Panc1 (cell line): ENCODE measurements around the gene PEDS1. TPM values are rescaled to one million over a fixed set of nuclear protein-coding genes. Genes with fewer than 3 reads are reported as not detected.

ENCODE experiments used
- ATAC-seq: fragments of 200-7000 bp; cut with Tn5 transposase; 2 replicates; pipeline ENCODE4 v1.9.1; 2020; ENCODE audit warnings: mild to moderate bottlenecking, moderate library complexity
- BruUV-seq: library from RNA; stranded (reverse); fragments of 400-500 nt; replicated peaks from 2 replicates; lab custom pipeline; 2021; lab: Mats Ljungman, UMichigan
- CTCF ChIA-PET: fragments of 300-600 bp; sonication (Branson Sonifier 250); formaldehyde crosslinking; loops from one replicate; lab custom pipeline; 2022; ENCODE audit warnings: antibody characterized with exemption; lab: Charles Lee
- POLR2A ChIA-PET: fragments of 300-600 bp; sonication (Branson Sonifier 250); formaldehyde crosslinking; loops from one replicate; lab custom pipeline; 2022; ENCODE audit warnings: antibody characterized with exemption; lab: Charles Lee
- DNase-seq: peaks from one replicate; pipeline ENCODE4 v3.0.0-alpha.2; 2010; ENCODE audit warnings: low read depth, low spot score
- H3K27ac ChIP-seq: 2 replicates; pipeline ENCODE4 v1.5.1; 2011; ENCODE audit warnings: mild to moderate bottlenecking, low read length, inconsistent platforms
- H3K27me3 ChIP-seq: fragments of 200-500 bp; sonication (Bioruptor generic); 2 replicates; pipeline ENCODE4 v1.6.0; 2014; ENCODE audit warnings: low read length, inconsistent platforms; ENCODE audit not compliant: control insufficient read depth, insufficient read depth
- H3K36me3 ChIP-seq: fragments of 200-500 bp; sonication (Bioruptor generic); 2 replicates; pipeline ENCODE4 v1.5.1; 2014; ENCODE audit warnings: inconsistent platforms, mild to moderate bottlenecking, low read length, moderate library complexity; ENCODE audit not compliant: control insufficient read depth, insufficient read depth
- H3K4me1 ChIP-seq: 2 replicates; pipeline ENCODE4 v1.5.1; 2011; ENCODE audit warnings: inconsistent platforms, mild to moderate bottlenecking, low read length, moderate library complexity; ENCODE audit not compliant: control insufficient read depth, insufficient read depth
- H3K4me3 ChIP-seq, 2 experiments: 2 replicates each; pipeline ENCODE4 v1.5.1; 2011 to 2012; ENCODE audit warnings: low read depth in 2 of 2, low read length in 2 of 2, mild to moderate bottlenecking in 2 of 2, inconsistent platforms in 1 of 2, moderate library complexity in 1 of 2
- H3K9me3 ChIP-seq: fragments of 200-500 bp; sonication (Bioruptor generic); 2 replicates; pipeline ENCODE4 v1.5.1; 2014; ENCODE audit warnings: low read depth, mild to moderate bottlenecking, inconsistent platforms, low read length, moderate library complexity; ENCODE audit not compliant: control insufficient read depth, insufficient read depth
- POLR2AphosphoS5 ChIP-seq: IDR thresholded peaks from 2 replicates; pipeline ENCODE4 v1.6.1; 2012; ENCODE audit warnings: mild to moderate bottlenecking, low read depth, low read length, moderate library complexity
- SIN3A ChIP-seq: IDR thresholded peaks from 2 replicates; pipeline ENCODE4 v1.6.1; 2012; ENCODE audit warnings: low read depth, mild to moderate bottlenecking, low read length, moderate library complexity, borderline replicate concordance; ENCODE audit not compliant: insufficient read depth
- TCF7L2 ChIP-seq: IDR thresholded peaks from 2 replicates; pipeline ENCODE4 v1.6.1; 2011; ENCODE audit warnings: mild to moderate bottlenecking, low read depth, low read length, inconsistent platforms
- in situ Hi-C: cut with HindIII; loops from 2 replicates; pipeline ENCODE4 v1.10.0; 2016; ENCODE audit warnings: low sequenced_read_pairs, low pct_unique_long_range_greater_than_20kb
- intact Hi-C: fragments of 100-400 bp; cut with micrococcal nuclease; formaldehyde crosslinking; loops from one replicate; pipeline ENCODE4 v1.10.0; 2022; ENCODE audit not compliant: unreplicated experiment
- total RNA-seq: library from RNA; stranded (reverse); gene quantifications from one replicate; pipeline ENCODE4 v1.2.1, GENCODE V29; 2021; ENCODE audit not compliant: unreplicated experiment
- TF ChIP-seq, protein P1 (sequence below): fragments of 450-650 bp; IDR thresholded peaks from 2 replicates; pipeline ENCODE4 v1.5.1; 2017; ENCODE audit warnings: mild to moderate bottlenecking
- TF ChIP-seq, protein P2 (sequence below), 2 experiments: IDR thresholded peaks; 2 replicates each; pipeline ENCODE4 v1.6.1; 2011 to 2012; ENCODE audit warnings: low read depth in 2 of 2, control low read depth in 1 of 2, low read length in 1 of 2, mild to moderate bottlenecking in 1 of 2, moderate library complexity in 1 of 2; ENCODE audit not compliant: insufficient read depth in 1 of 2

Gene PEDS1
- total RNA-seq, 1 experiment from 2014 or later: 88.9 TPM

DNA sequence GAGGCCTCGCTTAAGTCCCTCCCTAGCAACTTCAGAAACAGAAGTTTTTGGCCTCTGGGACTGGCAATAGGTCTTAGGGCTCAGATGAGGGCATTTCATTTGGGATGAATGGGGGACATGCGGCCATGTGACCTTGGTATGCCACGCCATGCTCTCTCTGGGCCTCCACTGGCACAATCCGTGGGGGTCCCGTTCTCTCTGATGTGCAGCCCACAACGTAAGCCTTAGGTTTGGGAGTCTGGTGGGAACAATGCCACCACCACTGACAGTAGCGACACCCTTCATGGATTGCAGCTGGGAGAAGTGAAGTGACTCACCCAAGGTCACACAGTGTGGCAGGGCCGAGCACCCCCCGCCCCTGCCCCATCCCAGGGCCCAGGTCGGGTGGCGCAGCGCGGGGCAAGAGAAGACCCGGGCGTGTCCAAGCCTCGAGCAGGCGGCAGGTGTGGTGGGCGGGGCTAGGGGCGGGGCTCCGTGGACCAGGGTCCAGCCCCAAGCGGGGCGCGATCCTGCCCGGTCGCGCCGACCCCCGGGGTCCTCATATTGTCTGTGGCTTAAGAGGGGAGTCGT, 36.2 kb upstream of the PEDS1 start:
- H3K4me3 ChIP-seq: peak overlapping the region; percentile 62 to 97
- peak overlapping the region; percentile 48; the same call in 1 of the 2 replicates for H3K27ac ChIP-seq
- DNase-seq (no peak), ATAC-seq (no peak)
- peaks cover 2% of the 10 kb centered on the region; the same call in 1 of the 2 replicates for H3K36me3 ChIP-seq
- H3K9me3 ChIP-seq: no peaks in the 10 kb centered on the region
- H3K27me3 ChIP-seq: no peaks in the 10 kb centered on the region
- in situ Hi-C loops (no loop called here), intact Hi-C loops (loop anchor here (1.0 to 5.0 kb wide), 3 partner anchors 193 to 393 kb away; no protein-coding TSS in a partner anchor)
- H3K4me1 ChIP-seq: peaks cover 35% of the 10 kb centered on the region
- ChIA-PET CTCF (no interaction called here), POLR2A (interaction anchor here (0.6 kb wide), 1 partner anchor 673 kb away, joined by 3 read pairs; no protein-coding TSS in a partner anchor)
- TF ChIP-seq, protein P1, sequence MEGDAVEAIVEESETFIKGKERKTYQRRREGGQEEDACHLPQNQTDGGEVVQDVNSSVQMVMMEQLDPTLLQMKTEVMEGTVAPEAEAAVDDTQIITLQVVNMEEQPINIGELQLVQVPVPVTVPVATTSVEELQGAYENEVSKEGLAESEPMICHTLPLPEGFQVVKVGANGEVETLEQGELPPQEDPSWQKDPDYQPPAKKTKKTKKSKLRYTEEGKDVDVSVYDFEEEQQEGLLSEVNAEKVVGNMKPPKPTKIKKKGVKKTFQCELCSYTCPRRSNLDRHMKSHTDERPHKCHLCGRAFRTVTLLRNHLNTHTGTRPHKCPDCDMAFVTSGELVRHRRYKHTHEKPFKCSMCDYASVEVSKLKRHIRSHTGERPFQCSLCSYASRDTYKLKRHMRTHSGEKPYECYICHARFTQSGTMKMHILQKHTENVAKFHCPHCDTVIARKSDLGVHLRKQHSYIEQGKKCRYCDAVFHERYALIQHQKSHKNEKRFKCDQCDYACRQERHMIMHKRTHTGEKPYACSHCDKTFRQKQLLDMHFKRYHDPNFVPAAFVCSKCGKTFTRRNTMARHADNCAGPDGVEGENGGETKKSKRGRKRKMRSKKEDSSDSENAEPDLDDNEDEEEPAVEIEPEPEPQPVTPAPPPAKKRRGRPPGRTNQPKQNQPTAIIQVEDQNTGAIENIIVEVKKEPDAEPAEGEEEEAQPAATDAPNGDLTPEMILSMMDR: no peak
- no peak for TF ChIP-seq POLR2AphosphoS5
- no peak for TF ChIP-seq SIN3A
- no peak for TF ChIP-seq TCF7L2
- TF ChIP-seq, protein P2, sequence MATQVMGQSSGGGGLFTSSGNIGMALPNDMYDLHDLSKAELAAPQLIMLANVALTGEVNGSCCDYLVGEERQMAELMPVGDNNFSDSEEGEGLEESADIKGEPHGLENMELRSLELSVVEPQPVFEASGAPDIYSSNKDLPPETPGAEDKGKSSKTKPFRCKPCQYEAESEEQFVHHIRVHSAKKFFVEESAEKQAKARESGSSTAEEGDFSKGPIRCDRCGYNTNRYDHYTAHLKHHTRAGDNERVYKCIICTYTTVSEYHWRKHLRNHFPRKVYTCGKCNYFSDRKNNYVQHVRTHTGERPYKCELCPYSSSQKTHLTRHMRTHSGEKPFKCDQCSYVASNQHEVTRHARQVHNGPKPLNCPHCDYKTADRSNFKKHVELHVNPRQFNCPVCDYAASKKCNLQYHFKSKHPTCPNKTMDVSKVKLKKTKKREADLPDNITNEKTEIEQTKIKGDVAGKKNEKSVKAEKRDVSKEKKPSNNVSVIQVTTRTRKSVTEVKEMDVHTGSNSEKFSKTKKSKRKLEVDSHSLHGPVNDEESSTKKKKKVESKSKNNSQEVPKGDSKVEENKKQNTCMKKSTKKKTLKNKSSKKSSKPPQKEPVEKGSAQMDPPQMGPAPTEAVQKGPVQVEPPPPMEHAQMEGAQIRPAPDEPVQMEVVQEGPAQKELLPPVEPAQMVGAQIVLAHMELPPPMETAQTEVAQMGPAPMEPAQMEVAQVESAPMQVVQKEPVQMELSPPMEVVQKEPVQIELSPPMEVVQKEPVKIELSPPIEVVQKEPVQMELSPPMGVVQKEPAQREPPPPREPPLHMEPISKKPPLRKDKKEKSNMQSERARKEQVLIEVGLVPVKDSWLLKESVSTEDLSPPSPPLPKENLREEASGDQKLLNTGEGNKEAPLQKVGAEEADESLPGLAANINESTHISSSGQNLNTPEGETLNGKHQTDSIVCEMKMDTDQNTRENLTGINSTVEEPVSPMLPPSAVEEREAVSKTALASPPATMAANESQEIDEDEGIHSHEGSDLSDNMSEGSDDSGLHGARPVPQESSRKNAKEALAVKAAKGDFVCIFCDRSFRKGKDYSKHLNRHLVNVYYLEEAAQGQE (IDR thresholded peaks at IDR 0.05; ENCODE audit: insufficient read depth in 1 of 2, low read depth in 2 of 2, low read length in 1 of 2): no peak
- BruUV-seq: no TSS peak

DNA sequence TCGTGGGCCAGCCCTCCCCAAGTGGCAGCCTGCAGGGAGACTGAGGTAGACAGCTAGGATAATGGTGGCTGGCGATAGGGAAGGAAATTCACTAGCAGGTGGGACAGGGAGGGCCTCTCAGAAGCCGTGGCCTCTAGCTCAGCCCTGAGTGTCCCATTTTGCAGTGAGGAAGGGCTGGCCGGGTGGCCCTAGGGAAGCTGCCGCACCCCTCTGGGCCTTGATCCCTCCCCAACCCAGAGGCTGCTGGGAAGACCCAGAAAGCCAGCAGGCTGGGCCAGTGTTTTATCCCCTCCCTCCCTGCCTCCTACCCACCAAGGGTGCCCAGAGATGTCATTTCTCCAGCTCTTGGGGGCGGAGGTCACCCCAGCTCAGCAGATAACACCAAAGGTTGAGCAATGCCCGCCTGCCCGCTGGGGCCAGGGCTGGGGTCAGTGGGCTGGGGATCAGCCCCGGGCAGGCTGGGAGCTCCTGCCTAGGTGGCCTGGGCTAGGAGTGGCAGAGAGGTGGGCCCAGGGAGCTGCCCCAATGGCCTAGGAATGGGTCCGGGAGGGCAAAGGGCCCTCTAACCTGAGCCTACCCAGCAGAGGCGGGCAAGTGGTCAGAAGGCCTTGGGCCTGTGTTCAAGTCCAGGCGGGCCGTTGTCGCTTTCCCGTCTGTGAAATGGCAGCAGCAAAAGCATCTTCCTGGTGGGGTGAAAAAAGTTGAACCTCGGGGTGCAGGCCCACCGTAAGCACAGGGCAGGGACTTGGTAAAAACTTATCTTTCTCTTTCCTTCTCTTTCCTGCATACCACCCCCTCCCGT, 35.6 kb upstream of the PEDS1 start:
- ATAC-seq (no peak), DNase-seq (no peak)
- ChIA-PET CTCF (interaction anchor here (0.8 to 2.2 kb wide), 2 partner anchors 50 to 273 kb away, joined by 3 to 9 read pairs; no protein-coding TSS in a partner anchor), POLR2A (interaction anchor here (0.6 kb wide), 1 partner anchor 672 kb away, joined by 3 read pairs; no protein-coding TSS in a partner anchor)
- H3K4me3 ChIP-seq: no peak overlapping the region
- peaks cover 28% of the 10 kb centered on the region for H3K4me1 ChIP-seq
- H3K27me3 ChIP-seq: no peaks in the 10 kb centered on the region
- no peak overlapping the region for H3K27ac ChIP-seq
- no TSS peak for BruUV-seq
- H3K9me3 ChIP-seq: no peaks in the 10 kb centered on the region
- in situ Hi-C loops (no loop called here), intact Hi-C loops (loop anchor here (5.0 kb wide), 2 partner anchors 193 to 393 kb away; no protein-coding TSS in a partner anchor)
- H3K36me3 ChIP-seq: peaks cover 2% of the 10 kb centered on the region; the same call in 1 of the 2 replicates
- TF ChIP-seq POLR2AphosphoS5: no peak
- TF ChIP-seq SIN3A: no peak
- no peak for TF ChIP-seq TCF7L2
- TF ChIP-seq, protein P2 (IDR thresholded peaks at IDR 0.05; ENCODE audit: insufficient read depth in 1 of 2, low read depth in 2 of 2, low read length in 1 of 2): no peak
- TF ChIP-seq, protein P1: no peak
